ENCODE data around the gene STK40. TPM values are rescaled to one million over a fixed set of nuclear protein-coding genes. Genes with fewer than 3 reads are reported as not detected.

Gene STK40
- polyA plus RNA-seq, 3 donors from 2014 or later: 43.3 to 101 (median 61.5) TPM

DNA sequence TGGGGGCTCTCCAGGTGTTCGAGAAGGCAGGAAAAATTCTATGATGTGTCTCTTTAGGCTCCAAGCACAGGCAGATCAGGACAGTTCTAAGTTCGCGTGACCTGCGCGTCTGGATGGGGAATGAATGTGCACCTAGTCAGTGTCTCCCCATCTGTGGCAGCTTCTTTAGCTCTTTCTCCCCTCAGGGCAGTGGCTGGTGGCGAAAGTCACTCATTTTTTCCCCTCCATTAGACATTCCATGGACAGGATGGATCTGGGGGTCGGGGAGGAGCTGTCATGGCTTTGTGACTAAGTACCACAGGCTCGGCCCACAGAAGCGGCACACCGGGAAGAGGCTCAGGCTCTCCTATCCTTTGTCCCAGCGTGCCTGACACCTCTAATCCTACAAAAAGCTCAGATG lies 31.2 kb downstream of the STK40 start:
- Mint-ChIP-seq H3K4me3 (no peak overlapping the region), H3K36me3 (peaks cover 5 to 26% (median 10%) of the 10 kb centered on the region in 3 donors), H3K27ac (peak overlapping the region in 1 of 6 donors; percentile 28), H3K4me1 (peaks cover 16 to 19% of the 10 kb centered on the region in 2 donors), H3K27me3 (ENCODE audit: low read depth in 3 of 3) (peaks cover 0 to 6% (median 0%) of the 10 kb centered on the region in 3 donors), H3K9me3 (no peaks in the 10 kb centered on the region)
- DNase-seq: no peak

- DNase-seq: no peak
- H3K9me3 Mint-ChIP-seq: no peaks in the 10 kb centered on the region
- peaks cover 9 to 28% (median 12%) of the 10 kb centered on the region in 3 donors for H3K36me3 Mint-ChIP-seq
- peaks cover 16 to 19% of the 10 kb centered on the region in 2 donors for H3K4me1 Mint-ChIP-seq
- H3K27ac Mint-ChIP-seq: peak overlapping the region in 3 of 6 donors; percentile 28 to 68 (median 39)
- H3K4me3 Mint-ChIP-seq: no peak overlapping the region
- H3K27me3 Mint-ChIP-seq (ENCODE audit: low read depth in 3 of 3): peaks cover 0 to 4% (median 0%) of the 10 kb centered on the region in 3 donors
Measured at GRCh38 chr1:36352910-36353878, 32.5 kb downstream of the STK40 start.

DNA sequence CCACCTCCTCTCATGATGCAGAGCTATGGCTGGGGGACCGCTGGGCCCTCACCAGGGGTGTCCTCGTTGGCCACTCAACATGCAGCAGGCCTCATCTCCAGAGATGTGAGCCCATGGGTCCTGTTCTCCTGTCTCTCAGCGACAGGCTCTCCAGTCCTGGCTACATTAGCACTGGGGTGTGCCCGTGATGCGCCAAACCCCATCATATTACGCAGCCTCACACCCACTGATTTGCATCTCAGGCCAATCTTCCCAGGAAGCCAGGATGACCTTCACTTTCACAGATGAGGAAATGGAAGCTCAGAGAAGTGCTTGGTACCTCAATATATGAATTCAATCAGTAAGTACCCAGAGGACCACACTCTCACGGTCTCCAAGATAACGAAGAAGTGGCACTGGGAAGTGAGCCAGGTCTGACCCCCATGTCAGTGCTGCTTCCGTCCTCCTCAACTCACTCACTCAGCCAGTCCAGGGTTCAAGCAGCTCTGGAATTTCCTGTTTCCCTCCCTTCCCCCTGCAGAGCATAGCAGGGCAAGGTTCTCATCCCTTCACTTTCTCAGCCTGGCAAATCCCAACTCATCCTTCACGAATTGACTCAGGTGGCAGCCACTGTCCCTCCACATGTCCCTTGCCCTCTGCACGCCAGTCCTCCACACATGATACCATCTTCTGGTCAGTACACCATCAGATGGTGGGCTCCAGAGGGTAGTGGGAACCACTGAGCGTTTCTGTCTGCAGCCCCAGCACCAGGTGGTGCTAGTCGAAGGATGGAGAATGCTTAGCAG lies 33.4 kb downstream of the STK40 start:
- Mint-ChIP-seq H3K9me3 (no peaks in the 10 kb centered on the region), H3K4me1 (peaks cover 16 to 19% of the 10 kb centered on the region in 2 donors), H3K4me3 (no peak overlapping the region), H3K27ac (peak overlapping the region in 4 of 6 donors; percentile 28 to 68 (median 36)), H3K27me3 (ENCODE audit: low read depth in 3 of 3) (peaks cover 0 to 2% (median 0%) of the 10 kb centered on the region in 3 donors), H3K36me3 (peaks cover 14 to 32% (median 16%) of the 10 kb centered on the region in 3 donors)
- DNase-seq: no peak

GRCh38 chr1:36351227-36351977 lies 34.3 kb downstream of the STK40 start:
- peaks cover 0 to 2% (median 0%) of the 10 kb centered on the region in 3 donors for H3K27me3 Mint-ChIP-seq (ENCODE audit: low read depth in 3 of 3)
- no peaks in the 10 kb centered on the region for H3K9me3 Mint-ChIP-seq
- peaks cover 15 to 31% (median 15%) of the 10 kb centered on the region in 3 donors for H3K36me3 Mint-ChIP-seq
- H3K27ac Mint-ChIP-seq: peak overlapping the region in 3 of 6 donors; percentile 14 to 84 (median 17)
- DNase-seq: no peak
- no peak overlapping the region for H3K4me3 Mint-ChIP-seq
- H3K4me1 Mint-ChIP-seq: peaks cover 16 to 19% of the 10 kb centered on the region in 2 donors

DNA sequence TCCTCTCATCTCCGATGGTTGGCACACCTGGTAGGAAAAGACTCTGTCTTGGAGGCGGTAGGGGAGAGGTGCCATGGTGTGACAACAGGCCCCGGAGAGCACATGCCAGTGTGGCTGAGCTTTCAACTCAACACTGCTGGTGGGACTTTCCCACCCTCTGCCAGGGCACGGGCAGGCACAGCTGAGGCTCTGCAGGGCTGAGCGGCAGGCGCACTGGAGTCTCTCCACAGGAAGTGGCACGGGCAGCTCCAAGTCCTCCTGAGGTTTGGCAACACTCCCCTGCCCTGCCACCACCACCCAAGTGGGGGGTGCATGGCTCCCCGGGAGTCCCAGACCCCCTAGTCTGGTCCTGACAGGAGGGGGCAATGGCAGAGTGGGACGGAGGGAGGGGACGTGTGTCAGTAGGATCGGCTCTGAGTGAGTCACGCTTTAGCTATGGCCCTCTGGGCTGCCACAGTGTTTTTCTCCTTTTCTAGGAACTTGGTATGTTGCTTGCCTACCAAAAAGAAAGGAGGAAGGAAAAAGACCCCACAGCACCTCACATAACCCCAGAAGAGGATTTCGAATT lies 35.0 kb downstream of the STK40 start:
- Mint-ChIP-seq H3K36me3 (peaks cover 15 to 31% (median 15%) of the 10 kb centered on the region in 3 donors), H3K27ac (peak overlapping the region; percentile 67 to 86 (median 82)), H3K27me3 (ENCODE audit: low read depth in 3 of 3) (peaks cover 0 to 2% (median 0%) of the 10 kb centered on the region in 3 donors), H3K4me3 (peak overlapping the region in 3 of 5 donors; percentile 15 to 43 (median 29)), H3K9me3 (no peaks in the 10 kb centered on the region), H3K4me1 (peaks cover 16 to 19% of the 10 kb centered on the region in 2 donors)
- peak; percentile 24 to 44 (median 42) for DNase-seq

DNA sequence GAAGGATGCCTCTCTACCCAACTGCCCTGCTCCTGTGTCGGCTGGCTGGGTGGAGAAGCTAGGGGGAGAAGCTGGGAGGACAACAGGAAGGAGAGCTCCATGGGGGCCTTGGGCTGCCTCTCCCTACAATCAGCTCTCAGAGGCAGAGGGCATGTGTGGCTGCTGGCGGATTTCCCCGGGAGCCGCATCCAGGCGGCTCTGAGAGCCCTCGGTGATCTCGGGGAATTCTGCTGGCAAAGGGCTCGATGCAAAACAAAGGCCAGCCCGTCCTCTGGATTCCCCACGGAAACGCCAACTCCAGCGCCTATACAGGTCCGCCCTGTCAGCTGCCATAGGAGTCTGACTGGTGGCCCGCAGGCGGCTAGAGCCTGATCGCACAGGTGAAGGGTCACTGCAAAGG lies 35.9 kb downstream of the STK40 start:
- peaks cover 16 to 19% of the 10 kb centered on the region in 2 donors for H3K4me1 Mint-ChIP-seq
- H3K4me3 Mint-ChIP-seq: no peak overlapping the region
- peaks cover 0 to 2% (median 0%) of the 10 kb centered on the region in 3 donors for H3K27me3 Mint-ChIP-seq (ENCODE audit: low read depth in 3 of 3)
- peaks cover 15 to 32% (median 15%) of the 10 kb centered on the region in 3 donors for H3K36me3 Mint-ChIP-seq
- no peak for DNase-seq
- no peaks in the 10 kb centered on the region for H3K9me3 Mint-ChIP-seq
- H3K27ac Mint-ChIP-seq: peak overlapping the region in 2 of 6 donors; percentile 28 to 86

GRCh38 chr1:36349241-36349671 lies 36.5 kb downstream of the STK40 start:
- Mint-ChIP-seq H3K4me3 (no peak overlapping the region), H3K9me3 (no peaks in the 10 kb centered on the region), H3K27me3 (ENCODE audit: low read depth in 3 of 3) (peaks cover 0 to 3% (median 2%) of the 10 kb centered on the region in 3 donors), H3K36me3 (peaks cover 12 to 28% (median 15%) of the 10 kb centered on the region in 3 donors), H3K4me1 (peaks cover 16 to 19% of the 10 kb centered on the region in 2 donors), H3K27ac (no peak overlapping the region)
- no peak for DNase-seq

DNA sequence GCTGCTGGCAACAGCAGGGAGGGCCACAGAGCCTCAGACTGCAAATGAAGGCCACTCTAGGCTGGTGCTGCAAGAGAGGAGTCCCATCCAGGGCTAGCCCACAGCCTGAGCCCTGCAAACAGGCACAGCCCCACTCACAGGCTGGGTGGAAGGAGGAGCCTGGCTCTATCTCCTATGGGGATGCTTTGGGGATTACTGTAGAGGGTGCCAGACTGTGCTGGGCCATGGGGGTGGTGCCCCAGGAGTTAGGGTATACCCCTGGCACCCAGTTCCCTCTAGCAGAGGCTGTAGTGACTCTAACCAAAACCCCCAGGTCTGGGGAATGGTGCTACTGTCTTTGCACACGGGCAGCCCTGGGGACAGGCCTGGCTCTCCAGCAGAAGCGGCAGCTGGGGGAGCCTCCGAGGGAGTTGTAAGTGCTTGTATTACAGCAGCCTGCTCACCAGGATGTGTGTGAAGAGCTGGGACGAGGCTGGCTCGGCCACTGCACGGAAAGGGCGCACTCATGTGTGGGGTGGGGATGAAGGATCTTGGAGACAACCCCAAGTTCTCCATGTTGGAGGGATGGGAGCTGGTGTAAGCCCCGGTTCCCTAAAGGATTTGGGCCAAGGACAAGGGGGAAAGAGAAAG lies 38.9 kb downstream of the STK40 start:
- Mint-ChIP-seq H3K4me3 (no peak overlapping the region), H3K4me1 (peaks cover 14 to 18% of the 10 kb centered on the region in 2 donors), H3K9me3 (no peaks in the 10 kb centered on the region), H3K27ac (peak overlapping the region in 1 of 6 donors; percentile 26), H3K27me3 (ENCODE audit: low read depth in 3 of 3) (peaks cover 0 to 3% (median 3%) of the 10 kb centered on the region in 3 donors), H3K36me3 (peaks cover 10 to 21% (median 15%) of the 10 kb centered on the region in 3 donors)
- DNase-seq: no peak

GRCh38 chr1:36345353-36345752 lies 40.4 kb downstream of the STK40 start:
- peaks cover 2 to 3% of the 10 kb centered on the region in 2 donors for H3K4me1 Mint-ChIP-seq
- peak overlapping the region in 1 of 6 donors; percentile 45 for H3K27ac Mint-ChIP-seq
- peaks cover 17 to 29% (median 19%) of the 10 kb centered on the region in 3 donors for H3K36me3 Mint-ChIP-seq
- no peaks in the 10 kb centered on the region for H3K9me3 Mint-ChIP-seq
- DNase-seq: no peak
- no peak overlapping the region for H3K4me3 Mint-ChIP-seq
- peaks cover 0 to 3% (median 3%) of the 10 kb centered on the region in 3 donors for H3K27me3 Mint-ChIP-seq (ENCODE audit: low read depth in 3 of 3)

DNA sequence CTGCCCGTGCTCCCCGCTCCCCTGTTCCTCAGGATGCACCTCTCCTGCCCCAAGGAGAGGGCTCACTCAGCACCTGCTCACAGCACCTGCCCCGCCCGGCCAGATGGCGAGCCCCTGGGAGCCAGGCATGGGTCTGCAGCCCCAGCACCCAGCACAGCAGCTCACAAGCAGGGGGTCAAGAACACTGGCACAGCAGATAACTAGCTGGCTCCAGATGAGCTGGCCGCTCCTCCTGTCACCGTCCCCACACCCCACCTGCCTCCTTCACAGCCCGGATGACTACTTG lies 41.4 kb downstream of the STK40 start:
- H3K4me1 Mint-ChIP-seq: no peaks in the 10 kb centered on the region
- H3K9me3 Mint-ChIP-seq: no peaks in the 10 kb centered on the region
- peak overlapping the region in 1 of 6 donors; percentile 14 for H3K27ac Mint-ChIP-seq
- peaks cover 17 to 29% (median 19%) of the 10 kb centered on the region in 3 donors for H3K36me3 Mint-ChIP-seq
- DNase-seq: no peak
- no peak overlapping the region for H3K4me3 Mint-ChIP-seq
- peaks cover 0 to 3% (median 3%) of the 10 kb centered on the region in 3 donors for H3K27me3 Mint-ChIP-seq (ENCODE audit: low read depth in 3 of 3)

DNA sequence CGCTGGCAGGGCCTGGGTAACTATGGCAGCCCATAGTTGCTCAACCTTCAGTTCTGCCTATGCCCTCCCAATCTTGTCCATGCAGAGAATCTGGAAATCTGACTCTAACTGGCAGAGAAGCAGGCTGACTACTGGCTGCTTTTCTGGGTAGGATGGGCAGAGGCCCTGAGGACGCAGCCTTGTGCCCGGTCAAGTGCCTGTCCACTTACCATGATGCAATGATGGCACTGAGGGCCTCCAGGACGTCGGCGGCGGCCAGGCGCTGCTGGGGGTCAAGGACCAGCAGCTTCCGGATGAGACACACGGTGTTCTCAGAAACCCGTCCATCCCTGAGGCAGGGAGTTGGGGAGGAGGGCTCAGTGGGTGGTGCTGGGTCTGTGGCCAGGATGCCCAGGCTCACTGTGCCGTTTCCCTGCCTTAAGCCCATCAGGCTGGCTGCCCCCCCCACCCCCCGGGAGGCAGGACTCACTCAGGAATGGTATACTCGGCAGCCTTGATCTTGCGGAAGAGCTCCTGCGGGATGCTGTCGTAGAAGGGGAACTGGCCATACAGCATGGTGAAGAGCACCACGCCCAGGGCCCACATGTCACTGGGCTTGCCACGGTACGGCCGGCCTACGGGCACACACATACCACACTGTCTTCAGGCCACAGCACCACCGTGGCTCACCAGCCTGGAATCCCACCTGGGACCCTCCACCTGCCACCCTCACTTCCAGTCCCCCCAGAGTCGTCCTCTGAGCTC lies 41.9 kb downstream of the STK40 start:
- H3K36me3 Mint-ChIP-seq: peaks cover 17 to 29% (median 19%) of the 10 kb centered on the region in 3 donors
- H3K27me3 Mint-ChIP-seq (ENCODE audit: low read depth in 3 of 3): peaks cover 0 to 3% (median 3%) of the 10 kb centered on the region in 3 donors
- H3K27ac Mint-ChIP-seq: no peak overlapping the region
- no peak overlapping the region for H3K4me3 Mint-ChIP-seq
- no peaks in the 10 kb centered on the region for H3K9me3 Mint-ChIP-seq
- H3K4me1 Mint-ChIP-seq: peaks cover 0 to under 1% of the 10 kb centered on the region in 2 donors
- DNase-seq: no peak
